SKM-1 treated with dmso at 0.1 percent for 144 hours (cell line): ENCODE measurements around the gene C12orf42.

Source experiments
- DNase-seq: peaks from one replicate; lab custom pipeline; 2025; ENCODE audit not compliant: unreplicated experiment; lab: John Stamatoyannopoulos, UW

The C12orf42 gene

GRCh38 chr12:103350116-103350515 lies 145.7 kb downstream of the C12orf42 start:
- DNase-seq: no peak

GRCh38 chr12:103348935-103349334 lies 146.8 kb downstream of the C12orf42 start:
- DNase-seq: no peak

GRCh38 chr12:103336940-103337339 lies 158.8 kb downstream of the C12orf42 start:
- no peak for DNase-seq

- DNase-seq: no peak
Measured at GRCh38 chr12:103334466-103334865, 161.3 kb downstream of the C12orf42 start.

GRCh38 chr12:103333676-103334075 lies 162.1 kb downstream of the C12orf42 start:
- DNase-seq: no peak

- no peak for DNase-seq
Measured at GRCh38 chr12:103331643-103332042, 164.1 kb downstream of the C12orf42 start.

GRCh38 chr12:103330672-103331071 lies 165.1 kb downstream of the C12orf42 start:
- no peak for DNase-seq

GRCh38 chr12:103327676-103328075 lies 168.1 kb downstream of the C12orf42 start:
- no peak for DNase-seq

- DNase-seq: peak; percentile 5
Measured at GRCh38 chr12:103326190-103326589, 169.6 kb downstream of the C12orf42 start.

GRCh38 chr12:103318566-103318965 lies 177.2 kb downstream of the C12orf42 start:
- no peak for DNase-seq

- no peak for DNase-seq
Measured at GRCh38 chr12:103317220-103317619, 178.5 kb downstream of the C12orf42 start.

GRCh38 chr12:103314786-103315185 lies 181.0 kb downstream of the C12orf42 start:
- no peak for DNase-seq

GRCh38 chr12:103313894-103314293 lies 181.9 kb downstream of the C12orf42 start:
- DNase-seq: no peak

- no peak for DNase-seq
Measured at GRCh38 chr12:103312742-103313354, 182.9 kb downstream of the C12orf42 start.

- DNase-seq: no peak
Measured at GRCh38 chr12:103310546-103311270, 185.1 kb downstream of the C12orf42 start.

GRCh38 chr12:103308396-103308795 lies 187.4 kb downstream of the C12orf42 start:
- DNase-seq: no peak

- no peak for DNase-seq
Measured at GRCh38 chr12:103303484-103303883, 192.3 kb downstream of the C12orf42 start.

- no peak for DNase-seq
Measured at GRCh38 chr12:103301642-103302591, 193.9 kb downstream of the C12orf42 start.

- DNase-seq: no peak
Measured at GRCh38 chr12:103288016-103288415, 207.8 kb downstream of the C12orf42 start.

- no peak for DNase-seq
Measured at GRCh38 chr12:103282124-103282523, 213.6 kb downstream of the C12orf42 start.

GRCh38 chr12:103279444-103279843 lies 216.3 kb downstream of the C12orf42 start:
- DNase-seq: no peak

- no peak for DNase-seq
Measured at GRCh38 chr12:103278329-103278728, 217.4 kb downstream of the C12orf42 start.
